Upper lobe of left lung (tissue), 4 donors: ENCODE data around the gene ETDC.
A peak's percentile ranks its signal among the peaks of the same experiment; 100 is the strongest.

Experiments used
- EP300 ChIP-seq, 4 donors: sonication (generic); formaldehyde crosslinking; IDR thresholded peaks; one replicate each; pipeline ENCODE4 v1.5.1; 2017; ENCODE audit warnings: antibody characterized with exemption in 4 of 4, control low read depth in 2 of 4
- POLR2A ChIP-seq, 4 donors: fragments of 450-650 bp; IDR thresholded peaks; one replicate each; pipeline ENCODE4 v1.5.1; 2016 to 2017; ENCODE audit warnings: antibody characterized with exemption in 4 of 4, mild to moderate bottlenecking in 2 of 4
- POLR2AphosphoS5 ChIP-seq, 2 donors: sonication (generic); formaldehyde crosslinking; IDR thresholded peaks; one replicate each; pipeline ENCODE4 v1.5.1; 2017; ENCODE audit warnings: antibody characterized with exemption in 2 of 2
- TF ChIP-seq, protein P1 (sequence below), 6 experiments: fragments of 450-650 bp in 4 of 6; fragments of 200-600 bp in 2 of 6; sonication (generic) in 2 of 6; IDR thresholded peaks; one replicate each; pipeline ENCODE4 v1.5.1; 2016 to 2019; ENCODE audit warnings: antibody characterized with exemption in 6 of 6

DNA sequence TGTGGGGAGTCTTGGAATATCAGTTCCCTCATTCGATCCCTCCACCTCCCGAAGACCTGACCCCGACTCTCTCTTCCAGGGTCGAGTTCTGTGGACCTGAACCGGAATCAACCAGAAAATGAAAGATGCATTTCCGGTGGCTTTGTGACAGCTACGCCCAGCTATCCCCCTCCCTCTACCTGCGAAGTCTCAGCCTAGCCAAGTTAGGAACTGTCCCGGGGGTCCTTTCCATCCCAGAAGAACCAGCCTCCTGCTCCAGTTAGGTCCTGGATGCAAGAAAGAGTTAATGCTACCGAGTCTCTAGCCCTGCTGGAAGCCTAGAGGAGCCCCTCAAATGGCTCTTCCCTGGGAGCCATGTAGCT is 13.4 kb upstream of the ETDC start:
- TF ChIP-seq, protein P1, sequence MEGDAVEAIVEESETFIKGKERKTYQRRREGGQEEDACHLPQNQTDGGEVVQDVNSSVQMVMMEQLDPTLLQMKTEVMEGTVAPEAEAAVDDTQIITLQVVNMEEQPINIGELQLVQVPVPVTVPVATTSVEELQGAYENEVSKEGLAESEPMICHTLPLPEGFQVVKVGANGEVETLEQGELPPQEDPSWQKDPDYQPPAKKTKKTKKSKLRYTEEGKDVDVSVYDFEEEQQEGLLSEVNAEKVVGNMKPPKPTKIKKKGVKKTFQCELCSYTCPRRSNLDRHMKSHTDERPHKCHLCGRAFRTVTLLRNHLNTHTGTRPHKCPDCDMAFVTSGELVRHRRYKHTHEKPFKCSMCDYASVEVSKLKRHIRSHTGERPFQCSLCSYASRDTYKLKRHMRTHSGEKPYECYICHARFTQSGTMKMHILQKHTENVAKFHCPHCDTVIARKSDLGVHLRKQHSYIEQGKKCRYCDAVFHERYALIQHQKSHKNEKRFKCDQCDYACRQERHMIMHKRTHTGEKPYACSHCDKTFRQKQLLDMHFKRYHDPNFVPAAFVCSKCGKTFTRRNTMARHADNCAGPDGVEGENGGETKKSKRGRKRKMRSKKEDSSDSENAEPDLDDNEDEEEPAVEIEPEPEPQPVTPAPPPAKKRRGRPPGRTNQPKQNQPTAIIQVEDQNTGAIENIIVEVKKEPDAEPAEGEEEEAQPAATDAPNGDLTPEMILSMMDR (IDR thresholded peaks at IDR 0.05): peak in 1 of 6 experiments; percentile 2
- no peak for TF ChIP-seq EP300 (IDR thresholded peaks at IDR 0.05)
- TF ChIP-seq POLR2A (IDR thresholded peaks at IDR 0.05): no peak
- TF ChIP-seq POLR2AphosphoS5 (IDR thresholded peaks at IDR 0.05): no peak
